Lower leg skin (tissue), 3 donors: ENCODE results near the gene TESMIN.

Experiments used
- CTCF ChIP-seq, 3 donors: fragments of 450-650 bp; IDR thresholded peaks; one replicate each; pipeline ENCODE4 v1.5.1; 2016; ENCODE audit warnings: antibody characterized with exemption in 3 of 3, mild to moderate bottlenecking in 3 of 3, moderate library complexity in 2 of 3
- POLR2A ChIP-seq, 2 donors: fragments of 450-650 bp; IDR thresholded peaks; one replicate each; pipeline ENCODE4 v1.6.1; 2016 to 2017; ENCODE audit warnings: antibody characterized with exemption in 2 of 2, mild to moderate bottlenecking in 1 of 2, moderate library complexity in 1 of 2

GRCh38 chr11:68709062-68709461 lies 42.3 kb downstream of the TESMIN start:
- TF ChIP-seq CTCF (IDR thresholded peaks at IDR 0.05) = no peak
- no peak for TF ChIP-seq POLR2A (IDR thresholded peaks at IDR 0.05)
